MV-4-11 (cell line): ENCODE results near the gene EPS15.
"Not testable (repeated sequence)": the region's sequence is repeated elsewhere in the genome, so short reads cannot be mapped to it uniquely, and the experiment has no call there.

Experiments
- DNase-seq: peaks from one replicate; lab custom pipeline; 2025; lab: John Stamatoyannopoulos, UW

EPS15 gene

DNA sequence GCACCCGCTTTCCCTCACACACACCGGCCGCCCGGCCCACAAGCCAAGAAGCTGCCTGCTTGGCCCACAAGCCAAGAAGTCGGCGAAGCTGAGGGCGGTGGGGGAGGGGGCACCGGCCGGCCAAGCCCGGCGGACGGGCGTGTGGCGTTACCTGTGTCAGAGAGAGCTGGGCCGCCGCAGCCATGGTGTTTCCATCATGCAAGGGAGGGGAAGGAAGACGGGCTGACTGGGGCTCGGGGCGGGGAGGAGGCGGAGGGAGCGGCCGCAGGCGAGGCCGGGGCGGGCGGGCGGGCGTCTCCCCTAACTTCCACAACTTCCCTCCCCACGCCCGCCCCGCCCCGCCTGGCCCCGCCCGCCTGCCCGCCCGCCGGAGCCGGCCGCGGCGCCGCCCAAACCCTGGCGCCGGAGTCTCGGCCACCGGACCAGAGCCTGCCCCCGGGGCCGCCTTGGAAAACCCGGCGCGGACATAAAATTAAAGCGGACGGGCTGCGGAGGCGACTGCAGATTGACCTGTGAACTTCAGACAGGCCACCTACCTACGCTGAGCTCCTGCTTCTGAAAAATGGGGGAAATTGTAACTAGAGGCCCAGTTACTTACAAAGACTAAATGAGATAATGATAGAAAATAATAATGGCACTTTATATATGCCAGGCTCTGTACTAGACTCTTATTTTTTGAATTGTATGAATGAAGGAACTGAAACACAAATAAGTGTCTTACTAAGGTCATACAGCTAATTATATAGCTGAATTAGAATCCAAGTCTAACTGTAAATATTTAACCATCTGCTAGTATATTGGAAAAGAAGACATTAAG, at the start of gene EPS15:
Gene EPS15, minus strand, starts transcription at position 219 of the 817 bp plus-strand sequence. Its CDS starts 35 bp downstream, at position 184.
- peak; percentile 63 for DNase-seq

DNA sequence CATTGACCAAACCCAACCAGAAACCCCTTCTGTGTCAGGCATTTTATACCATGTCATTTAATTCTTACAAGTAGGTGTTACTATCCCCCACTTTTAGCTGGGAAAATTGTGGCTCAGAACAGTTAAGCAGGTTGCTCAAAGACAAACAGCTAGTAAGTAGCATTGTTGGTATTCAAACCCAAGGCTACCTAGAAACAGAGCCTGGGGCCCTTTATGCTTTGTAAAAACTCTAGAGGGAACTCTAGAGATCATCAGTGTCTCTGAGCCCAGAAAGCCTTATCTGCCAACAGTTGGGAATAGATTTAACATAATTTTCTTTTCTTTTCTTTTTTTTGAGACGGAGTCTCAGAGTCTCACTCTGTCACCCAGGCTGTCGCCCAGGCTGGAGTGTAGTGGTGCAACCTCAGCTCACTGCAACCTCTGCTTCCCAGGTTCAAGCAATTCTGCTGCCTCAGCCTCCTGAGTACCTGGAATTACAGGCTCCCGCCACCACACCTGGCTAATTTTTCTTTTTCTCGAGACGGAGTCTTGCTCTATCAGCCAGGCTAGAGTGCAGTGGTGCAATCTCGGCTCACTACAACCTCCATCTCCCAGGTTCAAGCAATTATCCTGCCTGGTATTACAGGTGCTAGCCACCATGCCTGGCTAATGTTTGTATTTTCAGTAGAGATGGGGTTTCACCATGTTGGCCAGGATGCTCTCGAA, 49.3 kb upstream of the EPS15 start:
- DNase-seq, result no peak

GRCh38 chr1:51567653-51568052, 48.6 kb upstream of the EPS15 start:
- no peak for DNase-seq

DNA sequence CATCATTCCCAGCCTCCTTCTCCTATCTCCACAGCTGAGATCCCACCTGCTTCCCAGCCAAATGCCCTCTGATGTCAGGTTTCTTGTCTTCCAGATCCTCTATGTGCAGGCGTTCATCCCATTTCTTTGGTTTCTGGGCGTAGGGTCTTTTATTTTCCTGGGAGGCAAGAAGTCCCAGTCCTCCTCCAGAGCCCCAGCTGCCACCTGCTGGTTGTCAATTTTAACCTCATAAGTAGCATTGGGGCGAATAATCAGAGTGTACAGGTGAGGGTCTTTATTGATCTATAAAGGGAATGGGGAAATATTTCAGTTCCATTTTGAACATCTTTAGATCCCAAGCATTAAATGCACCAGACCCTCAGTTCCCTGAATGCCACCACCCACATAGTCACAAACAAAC, 47.2 kb upstream of the EPS15 start:
- DNase-seq, result no peak

GRCh38 chr1:51565009-51565408, 45.9 kb upstream of the EPS15 start:
- no peak for DNase-seq

GRCh38 chr1:51564124-51564523, 45.1 kb upstream of the EPS15 start:
- DNase-seq, result no peak

DNA sequence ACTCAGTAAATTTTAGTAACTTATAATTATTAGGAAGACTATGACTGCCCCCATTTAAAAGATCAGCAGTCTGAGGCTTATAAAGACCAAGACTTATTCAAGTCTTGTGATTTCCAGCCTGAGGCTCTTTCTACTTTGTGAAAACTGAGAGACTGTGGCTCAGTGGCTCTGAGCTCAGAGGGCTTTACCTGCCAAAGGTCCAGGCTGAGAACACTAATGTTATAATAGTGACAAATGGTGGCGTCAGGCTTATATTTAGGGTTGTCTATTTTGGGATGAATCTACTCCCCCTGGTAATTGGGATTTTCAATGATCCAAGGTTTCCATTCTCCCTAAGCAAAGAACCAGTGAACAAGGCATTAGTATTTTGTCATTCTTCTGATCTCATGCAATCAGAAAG, 42.6 kb upstream of the EPS15 start:
- no peak for DNase-seq

DNA sequence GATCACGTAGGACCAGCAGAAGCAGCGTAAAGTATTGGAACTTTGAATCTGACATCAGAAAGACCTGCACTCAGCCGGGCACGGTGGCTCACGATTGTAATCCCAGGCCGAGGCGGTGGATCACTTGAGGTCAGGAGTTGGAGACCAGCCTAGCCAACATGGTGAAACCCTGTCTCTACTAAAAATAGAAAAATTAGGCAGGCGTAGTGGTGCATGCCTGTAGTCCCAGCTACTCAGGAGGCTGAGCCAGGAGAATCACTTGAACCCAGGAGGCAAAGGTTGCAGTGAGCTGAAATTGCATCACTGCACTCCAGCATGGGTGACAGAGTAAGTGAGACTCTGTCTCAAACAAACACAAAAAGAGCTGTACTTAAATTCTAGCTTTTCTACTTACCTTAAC, 41.8 kb upstream of the EPS15 start:
- DNase-seq, result not testable (repeated sequence)

- no peak for DNase-seq
These were observed 41.0 kb upstream of the EPS15 start for GRCh38 chr1:51560034-51560433.

DNA sequence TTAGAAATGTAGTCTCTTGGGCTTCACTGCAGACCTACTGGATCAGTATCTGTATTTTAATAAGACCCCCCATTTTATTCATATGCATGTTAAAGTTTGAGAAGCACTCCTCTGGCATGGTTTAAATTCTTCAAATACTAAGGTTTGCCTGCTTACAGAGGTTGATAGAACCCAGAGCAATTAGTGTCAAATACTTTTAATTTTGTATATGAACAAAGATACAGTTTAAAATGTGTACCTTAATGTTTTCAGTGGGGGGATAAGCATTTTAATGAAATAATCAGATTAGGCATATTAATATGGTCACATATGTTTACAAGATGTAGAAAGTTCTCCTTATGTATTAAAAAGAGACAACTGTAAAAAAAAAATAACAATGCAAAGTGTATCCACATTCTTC, 40.4 kb upstream of the EPS15 start:
- DNase-seq, result no peak

DNA sequence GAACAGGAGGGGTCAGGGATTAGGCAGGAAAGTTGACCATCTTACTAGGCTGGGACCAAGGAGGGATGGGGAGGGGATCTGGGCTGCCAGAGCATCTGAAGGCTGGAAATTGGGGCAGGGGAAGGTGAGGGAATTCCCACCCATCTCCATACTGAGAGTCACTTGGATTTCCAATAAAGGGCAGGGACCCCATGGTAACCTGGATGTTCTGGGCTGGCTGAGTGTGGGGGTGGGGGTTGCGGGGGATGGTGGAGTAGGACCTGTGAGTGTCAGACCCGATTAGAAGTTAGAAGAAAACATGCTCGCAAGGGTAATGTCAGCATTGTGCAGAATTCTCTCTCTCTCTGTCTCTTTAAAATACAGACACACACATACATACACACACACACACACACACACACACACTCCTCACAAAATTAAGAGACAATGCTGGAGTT, 40.0 kb upstream of the EPS15 start:
- DNase-seq, result no peak

DNA sequence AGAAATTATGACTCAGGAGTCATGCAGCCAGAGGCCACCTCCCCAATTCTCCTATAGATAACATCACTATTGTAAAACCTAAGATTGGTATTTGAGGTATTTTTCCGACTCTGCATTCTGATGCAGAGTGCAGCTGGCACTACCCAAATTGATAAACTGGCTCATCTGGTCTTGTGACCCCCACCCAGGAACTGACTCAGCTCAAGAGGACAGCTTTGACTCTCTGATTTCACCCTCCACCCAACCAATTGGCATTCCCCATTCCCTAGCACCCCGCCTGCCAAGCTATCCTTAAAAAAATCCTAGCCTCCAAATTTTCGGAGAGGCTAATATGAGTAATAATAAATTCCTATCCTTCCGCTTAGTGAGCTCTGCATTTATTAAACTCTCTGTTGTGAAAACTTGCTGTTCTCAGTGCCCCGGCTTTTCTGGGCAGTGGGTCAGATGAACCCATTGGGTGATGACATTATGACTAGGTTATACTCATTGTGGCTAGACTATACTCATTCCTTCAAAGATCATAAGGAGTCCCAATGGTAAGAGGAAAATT, 39.4 kb upstream of the EPS15 start:
- no peak for DNase-seq

- no peak for DNase-seq
These were observed 38.1 kb upstream of the EPS15 start for GRCh38 chr1:51557168-51557567.

- no peak for DNase-seq
These were observed 37.0 kb upstream of the EPS15 start for GRCh38 chr1:51555866-51556619.

- no peak for DNase-seq
These were observed 34.8 kb upstream of the EPS15 start for GRCh38 chr1:51553911-51554310.

DNA sequence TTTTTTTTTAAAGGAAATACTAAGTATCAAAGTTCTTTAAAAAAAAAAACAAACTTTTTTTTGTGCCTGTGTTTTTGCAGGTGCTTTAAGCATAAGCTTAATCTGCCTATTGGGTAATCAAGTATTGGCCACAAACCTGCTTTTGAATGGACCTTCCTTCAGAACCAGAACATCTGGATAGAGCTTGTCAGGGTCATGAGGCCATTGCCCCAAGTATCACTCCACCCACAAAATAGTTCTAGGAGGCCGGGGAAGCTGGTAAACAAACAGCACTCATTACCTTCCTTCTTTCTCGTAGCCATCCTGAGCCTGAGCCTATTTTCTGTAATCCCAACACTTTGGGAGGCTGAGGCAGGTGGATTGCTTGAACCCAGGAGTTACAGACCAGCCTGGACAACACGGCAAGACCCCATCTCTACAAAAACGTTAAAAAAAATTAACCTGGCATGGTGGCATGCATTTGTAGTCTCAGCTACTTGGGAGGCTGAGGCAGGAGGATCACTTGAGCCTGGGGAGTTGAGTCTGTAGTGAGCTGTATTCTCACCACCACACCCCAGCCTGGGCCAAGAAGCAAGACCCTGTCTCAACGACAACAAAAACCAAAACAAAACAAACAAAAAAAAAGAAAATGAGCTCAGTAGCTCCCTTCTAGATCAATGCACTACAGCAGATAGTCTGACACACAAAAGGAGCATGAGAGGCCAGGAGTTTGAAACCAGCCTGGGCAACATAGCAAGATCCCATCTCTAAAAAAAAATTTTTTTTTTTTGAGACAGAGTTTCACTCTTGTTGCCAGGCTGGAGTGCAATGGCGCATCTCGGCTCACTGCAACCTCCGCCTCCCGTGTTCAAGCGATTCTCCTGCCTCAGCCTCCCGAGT, 34.1 kb upstream of the EPS15 start:
- DNase-seq, result no peak

GRCh38 chr1:51551848-51552296, 32.8 kb upstream of the EPS15 start:
- peak; percentile 39 for DNase-seq

DNA sequence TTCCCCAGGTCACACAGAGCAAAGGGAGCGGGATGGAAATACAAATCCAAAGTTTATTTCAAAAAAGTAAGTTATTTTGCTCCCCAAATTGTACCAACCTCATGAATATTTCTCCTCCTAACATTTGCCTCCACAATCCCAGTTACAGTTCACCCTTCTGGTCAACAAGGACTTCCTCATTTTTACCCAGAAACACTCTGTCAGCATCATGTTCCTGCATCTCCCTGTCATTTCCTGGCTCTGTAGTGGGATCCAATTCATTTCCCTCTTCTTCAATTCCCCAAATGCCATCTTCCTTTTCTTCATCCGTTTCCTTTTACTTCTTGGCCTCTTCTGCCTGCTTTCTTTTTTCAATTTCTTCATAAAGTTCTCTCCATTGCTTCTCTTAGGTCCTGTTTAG, 32.0 kb upstream of the EPS15 start:
- DNase-seq, result peak; percentile 39

- DNase-seq, result no peak
These were observed 30.8 kb upstream of the EPS15 start for GRCh38 chr1:51549901-51550300.

DNA sequence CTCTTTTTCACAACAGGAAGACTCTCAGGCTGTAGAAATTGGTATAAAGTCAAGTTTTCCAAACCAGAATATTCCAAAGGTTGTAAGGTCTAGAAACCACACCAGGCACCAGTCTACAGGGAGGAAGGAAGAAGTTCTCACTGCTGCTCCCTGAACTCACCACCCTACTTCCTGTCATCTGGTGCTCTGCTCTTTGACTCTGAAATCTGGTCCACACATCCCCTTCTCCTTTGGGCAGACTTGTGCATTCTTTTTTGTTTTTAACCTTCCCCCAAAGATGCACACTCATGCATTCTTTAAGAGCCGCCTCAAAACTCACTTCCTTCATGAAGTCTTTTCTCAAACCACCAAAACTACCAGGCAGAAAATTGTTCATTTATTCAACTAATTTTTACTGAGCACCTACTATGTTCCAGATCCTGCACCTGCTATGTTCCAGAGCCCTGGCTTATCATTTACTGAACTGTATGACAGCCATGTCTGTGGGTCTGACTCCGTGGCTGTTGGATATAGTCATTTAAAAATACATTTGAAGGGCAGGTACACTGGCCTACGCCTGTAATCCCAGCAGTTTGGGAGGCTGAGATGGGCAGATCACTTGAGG, 30.1 kb upstream of the EPS15 start:
- DNase-seq, result peak; percentile 57

GRCh38 chr1:51543858-51544257, 24.8 kb upstream of the EPS15 start:
- no peak for DNase-seq
